AG09309 (cell line): ENCODE results near the gene CERKL.
"Not testable (repeated sequence)": the region's sequence is repeated elsewhere in the genome, so short reads cannot be mapped to it uniquely, and the experiment has no call there.

Source experiments
- DNase-seq: peaks from one replicate; pipeline ENCODE4 v3.0.0-alpha.2; 2010; ENCODE audit warnings: low read depth
- H3K4me3 ChIP-seq: 2 replicates; pipeline ENCODE4 v1.5.1; 2011; ENCODE audit warnings: mild to moderate bottlenecking, low read depth, low read length, moderate library complexity; ENCODE audit not compliant: control insufficient read depth
- TF ChIP-seq, protein P1 (sequence below): IDR thresholded peaks from 2 replicates; pipeline ENCODE4 v1.5.1; 2011; ENCODE audit warnings: mild to moderate bottlenecking, low read depth, low read length, inconsistent platforms; ENCODE audit not compliant: insufficient read depth, control insufficient read depth; ENCODE audit errors: missing control alignments

The CERKL gene

DNA sequence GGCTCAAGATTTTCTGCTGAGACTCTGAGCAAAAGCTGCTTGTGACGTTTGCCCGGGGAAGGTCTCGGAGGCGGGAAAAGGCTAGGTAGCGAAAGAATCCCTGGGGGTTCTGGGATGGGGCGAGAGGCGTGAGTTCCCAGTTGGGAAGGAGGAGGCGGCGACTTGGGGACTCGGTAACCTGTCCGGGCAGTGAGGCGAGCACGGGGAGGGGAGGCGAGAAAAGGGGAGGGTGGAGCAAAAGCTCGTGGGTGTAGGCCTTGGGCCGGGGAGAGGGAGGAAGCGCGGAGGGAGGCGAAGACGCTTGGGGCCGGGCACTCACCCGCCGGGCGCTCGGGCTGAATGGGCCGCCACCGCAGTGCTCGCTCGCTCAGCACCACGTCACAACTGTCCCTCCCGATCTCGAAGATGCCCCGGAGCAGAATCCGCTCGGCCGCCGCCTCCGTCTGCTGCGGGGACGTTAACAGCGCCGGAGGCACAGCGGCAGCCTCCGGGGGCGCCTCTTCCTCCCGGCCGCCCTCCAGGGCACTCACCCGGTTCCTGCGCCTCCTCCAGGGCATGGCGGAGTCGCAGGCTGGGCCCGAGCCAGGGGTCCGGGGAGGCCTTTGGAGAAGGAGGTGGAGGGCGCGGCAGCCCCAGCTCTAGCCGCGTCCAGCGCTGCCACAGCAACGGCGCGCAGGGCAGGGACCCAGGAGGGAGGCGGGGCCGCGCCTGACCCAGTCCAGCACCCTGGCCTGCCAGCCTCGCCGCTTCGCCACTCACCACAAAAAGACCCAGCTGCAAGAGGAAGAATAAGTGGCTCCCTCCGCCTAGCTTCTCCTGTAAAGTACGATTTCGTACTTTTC lies at the start of gene CERKL:
CERKL (minus strand) TSS at position 656 of the 842 bp plus-strand sequence; CDS start at position 557, 99 bp downstream.
- peak within 1 kb of the TSS; percentile 57 for H3K4me3 ChIP-seq
- no peak for DNase-seq
- TF ChIP-seq, protein P1, sequence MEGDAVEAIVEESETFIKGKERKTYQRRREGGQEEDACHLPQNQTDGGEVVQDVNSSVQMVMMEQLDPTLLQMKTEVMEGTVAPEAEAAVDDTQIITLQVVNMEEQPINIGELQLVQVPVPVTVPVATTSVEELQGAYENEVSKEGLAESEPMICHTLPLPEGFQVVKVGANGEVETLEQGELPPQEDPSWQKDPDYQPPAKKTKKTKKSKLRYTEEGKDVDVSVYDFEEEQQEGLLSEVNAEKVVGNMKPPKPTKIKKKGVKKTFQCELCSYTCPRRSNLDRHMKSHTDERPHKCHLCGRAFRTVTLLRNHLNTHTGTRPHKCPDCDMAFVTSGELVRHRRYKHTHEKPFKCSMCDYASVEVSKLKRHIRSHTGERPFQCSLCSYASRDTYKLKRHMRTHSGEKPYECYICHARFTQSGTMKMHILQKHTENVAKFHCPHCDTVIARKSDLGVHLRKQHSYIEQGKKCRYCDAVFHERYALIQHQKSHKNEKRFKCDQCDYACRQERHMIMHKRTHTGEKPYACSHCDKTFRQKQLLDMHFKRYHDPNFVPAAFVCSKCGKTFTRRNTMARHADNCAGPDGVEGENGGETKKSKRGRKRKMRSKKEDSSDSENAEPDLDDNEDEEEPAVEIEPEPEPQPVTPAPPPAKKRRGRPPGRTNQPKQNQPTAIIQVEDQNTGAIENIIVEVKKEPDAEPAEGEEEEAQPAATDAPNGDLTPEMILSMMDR: no peak

- not testable (repeated sequence) for DNase-seq, H3K4me3 ChIP-seq
Measured at GRCh38 chr2:181702519-181702918, 45.6 kb upstream of the CERKL start.

- no peak for DNase-seq
- TF ChIP-seq, protein P1: no peak
- no peak overlapping the region for H3K4me3 ChIP-seq
Measured at GRCh38 chr2:181698223-181698622, 41.3 kb upstream of the CERKL start.

- no peak for DNase-seq
- TF ChIP-seq, protein P1: no peak
- H3K4me3 ChIP-seq: no peak overlapping the region
Measured at GRCh38 chr2:181697571-181697970, 40.7 kb upstream of the CERKL start.

DNA sequence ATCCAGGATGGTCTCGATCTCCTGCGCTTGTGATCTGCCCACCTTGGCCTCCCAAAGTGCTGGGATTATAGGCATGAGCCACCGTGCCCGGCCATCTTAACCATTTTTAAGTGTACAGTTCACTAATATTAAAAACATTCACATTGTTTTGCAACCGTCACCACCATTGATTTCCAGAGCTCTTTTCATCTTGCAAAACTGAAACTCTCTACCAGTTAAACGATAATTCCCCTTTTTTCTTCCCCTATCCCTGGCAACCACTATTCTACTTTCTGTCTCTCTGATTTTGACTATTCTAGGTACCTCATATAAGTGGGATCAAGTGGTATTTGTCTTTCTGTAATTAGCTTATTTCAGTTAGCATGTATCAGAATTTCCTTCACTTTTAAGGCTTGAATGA lies 40.2 kb upstream of the CERKL start:
- TF ChIP-seq, protein P1: no peak
- DNase-seq: no peak
- no peak overlapping the region for H3K4me3 ChIP-seq

DNA sequence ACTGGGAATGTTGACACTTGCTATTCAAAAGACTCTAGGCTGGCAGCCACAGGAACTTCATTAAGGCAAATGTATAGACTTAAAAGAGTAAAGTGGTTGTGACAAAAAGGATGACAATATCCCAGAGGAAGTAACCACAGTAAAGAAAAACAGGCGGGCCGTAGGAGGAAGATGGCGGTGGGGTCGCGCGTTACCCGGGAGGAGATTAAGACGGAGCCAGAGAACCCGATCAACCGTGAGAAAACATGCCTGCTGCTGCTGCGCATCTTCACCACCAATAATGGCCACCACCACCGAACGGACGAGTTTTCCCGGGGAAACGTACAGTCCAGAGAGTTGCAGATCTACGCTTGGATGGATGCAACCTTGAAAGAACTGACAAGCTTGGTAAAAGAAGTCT lies 37.4 kb upstream of the CERKL start:
- no peak overlapping the region for H3K4me3 ChIP-seq
- TF ChIP-seq, protein P1: no peak
- DNase-seq: no peak

- no peak overlapping the region for H3K4me3 ChIP-seq
- no peak for DNase-seq
- TF ChIP-seq, protein P1: no peak
Measured at GRCh38 chr2:181690860-181691259, 34.0 kb upstream of the CERKL start.
